CD4-positive, alpha-beta T cell treated with Interleukin-21 for 1 hour (primary cell): ENCODE data around the gene GARS1.

Experiments used
- DNase-seq: peaks from one replicate; pipeline ENCODE4 v3.0.0-alpha.2; 2020

GARS1 gene

DNA sequence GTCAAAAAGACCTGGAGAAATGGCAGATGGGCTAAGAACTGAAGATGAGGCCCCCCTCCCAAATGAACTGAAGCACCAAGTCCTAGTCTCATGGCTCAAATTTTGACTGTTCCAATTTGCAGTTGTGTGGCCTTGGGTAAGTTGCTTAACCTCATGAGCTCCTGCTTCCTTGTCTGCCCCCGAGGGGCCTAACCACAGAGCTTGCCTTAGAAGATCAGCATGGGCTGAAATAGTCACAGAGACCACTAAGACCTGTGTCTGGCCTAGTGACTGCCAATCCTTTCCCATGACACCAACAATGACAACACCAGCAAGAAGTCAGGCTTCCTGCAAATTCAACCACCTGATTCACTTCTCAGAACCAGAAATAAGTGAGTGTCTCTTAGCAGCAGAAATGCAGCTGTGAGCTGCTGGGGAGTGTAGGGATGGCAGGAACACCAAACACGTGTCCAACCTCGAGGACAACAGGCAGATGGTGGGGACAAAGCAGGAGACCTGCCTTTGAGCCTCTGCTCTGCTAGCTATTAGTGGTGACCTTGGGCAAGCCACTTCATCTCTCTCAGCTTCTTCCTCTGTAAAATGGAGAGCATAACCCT, 63.9 kb downstream of the GARS1 start:
- DNase-seq: no peak

DNA sequence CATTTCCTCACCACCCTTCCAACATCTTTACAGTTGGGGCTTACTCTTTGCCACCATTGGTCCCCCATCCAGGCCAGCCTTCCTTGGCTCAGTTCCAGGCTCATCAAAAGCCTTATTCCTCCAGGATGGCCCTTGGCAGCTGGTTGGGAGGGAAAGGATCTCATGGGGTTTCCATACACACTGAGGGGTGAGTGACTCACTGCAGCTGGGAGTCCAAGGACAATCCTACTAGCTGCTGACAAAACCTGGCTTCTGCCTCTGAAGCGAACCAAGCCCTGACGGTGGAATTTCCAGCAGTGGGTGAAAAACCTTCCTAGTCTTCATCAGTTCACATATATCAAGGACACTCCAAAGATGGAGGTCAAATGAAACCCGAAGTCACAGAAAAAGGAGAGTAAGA, 64.6 kb downstream of the GARS1 start:
- no peak for DNase-seq

- DNase-seq: no peak
These were observed 65.9 kb downstream of the GARS1 start for GRCh38 chr7:30660331-30661255.

- no peak for DNase-seq
These were observed 67.2 kb downstream of the GARS1 start for GRCh38 chr7:30661926-30662325.

- DNase-seq: no peak
These were observed 67.8 kb downstream of the GARS1 start for GRCh38 chr7:30662431-30662939.

DNA sequence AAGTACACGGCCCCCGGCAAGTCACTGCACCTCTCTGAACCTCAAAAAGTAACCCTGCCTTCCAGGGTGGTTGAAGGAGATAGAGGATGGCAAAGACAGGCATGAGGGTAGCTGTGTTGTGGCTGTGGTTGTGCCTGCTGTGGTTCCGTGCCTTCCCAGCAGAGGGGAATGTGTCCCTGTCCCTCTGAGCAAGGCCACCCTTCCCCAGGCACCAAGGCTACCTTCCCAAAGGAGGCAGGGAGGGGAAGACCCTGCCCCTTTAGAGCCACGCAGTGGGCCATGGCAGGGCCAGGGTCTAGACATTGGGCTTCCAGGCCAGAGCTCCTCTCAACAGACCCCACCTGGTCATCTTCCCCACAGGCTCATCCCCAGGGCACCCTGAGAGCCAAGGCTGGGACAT, 68.7 kb downstream of the GARS1 start:
- DNase-seq: no peak

- DNase-seq: no peak
These were observed 69.7 kb downstream of the GARS1 start for GRCh38 chr7:30664184-30664885.

- DNase-seq: no peak
These were observed 70.4 kb downstream of the GARS1 start for GRCh38 chr7:30665043-30665442.

DNA sequence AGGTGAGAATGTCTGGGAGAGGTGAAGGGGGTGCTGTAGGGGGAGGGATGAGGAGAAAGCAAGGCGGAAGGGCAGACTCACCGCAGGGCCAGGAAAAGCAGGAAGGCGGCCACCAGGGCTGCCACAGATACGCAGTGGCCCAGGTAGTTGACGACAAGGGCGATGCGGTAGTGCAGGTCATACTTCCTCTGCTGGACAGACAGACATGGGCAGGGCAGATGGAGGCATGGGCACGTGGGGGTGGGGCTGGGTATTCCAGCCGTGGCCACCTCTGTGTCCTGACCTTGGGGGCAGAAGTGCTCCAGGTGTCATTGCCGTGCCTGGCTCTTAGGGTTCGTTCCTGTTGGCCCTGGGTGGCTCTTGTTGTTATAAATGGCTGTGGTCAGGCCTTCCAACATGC, 70.8 kb downstream of the GARS1 start:
- DNase-seq: no peak

DNA sequence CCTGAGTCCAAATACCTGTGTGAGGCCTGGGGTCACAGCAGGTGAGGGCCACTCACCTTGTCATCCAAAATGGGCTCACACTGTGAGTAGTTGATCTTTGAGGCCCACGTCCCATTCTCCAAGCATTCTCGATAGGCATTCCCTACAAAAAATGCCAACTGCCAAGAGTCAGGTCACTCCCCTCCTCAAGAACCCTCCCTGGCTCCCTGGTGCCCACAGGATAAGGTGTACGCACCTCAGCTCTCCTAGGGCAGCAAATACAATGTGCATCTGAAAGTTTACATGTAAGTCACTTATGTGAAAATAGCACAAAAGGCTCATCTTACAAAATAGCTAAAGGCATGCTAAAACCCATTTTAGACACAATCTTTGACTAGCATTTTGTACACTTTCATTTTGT, 72.5 kb downstream of the GARS1 start:
- no peak for DNase-seq

DNA sequence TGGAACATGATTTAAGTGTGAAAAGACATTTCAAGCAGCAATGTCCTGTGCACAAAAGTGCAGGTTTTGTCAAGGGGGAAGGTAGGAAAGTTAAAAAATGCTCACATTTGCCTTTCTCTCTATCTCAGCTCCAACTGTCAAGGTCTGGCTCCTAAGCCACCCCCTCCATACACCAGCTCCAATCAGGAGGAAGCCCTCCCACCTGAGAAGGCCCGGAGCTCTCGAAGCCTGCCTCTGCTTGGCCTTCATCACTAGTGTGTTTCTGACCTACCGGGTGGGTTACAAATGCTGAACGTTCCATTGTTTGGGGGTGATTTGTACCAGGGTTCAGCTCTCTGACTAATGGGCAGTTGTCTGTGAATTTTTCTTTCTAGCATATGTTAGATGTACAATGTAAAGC, 73.4 kb downstream of the GARS1 start:
- DNase-seq: no peak

- no peak for DNase-seq
These were observed 77.3 kb downstream of the GARS1 start for GRCh38 chr7:30671793-30672465.

- DNase-seq: no peak
These were observed 79.7 kb downstream of the GARS1 start for GRCh38 chr7:30674420-30674819.

- DNase-seq: no peak
These were observed 80.2 kb downstream of the GARS1 start for GRCh38 chr7:30674876-30675275.

GRCh38 chr7:30678805-30679204, 84.1 kb downstream of the GARS1 start:
- no peak for DNase-seq

DNA sequence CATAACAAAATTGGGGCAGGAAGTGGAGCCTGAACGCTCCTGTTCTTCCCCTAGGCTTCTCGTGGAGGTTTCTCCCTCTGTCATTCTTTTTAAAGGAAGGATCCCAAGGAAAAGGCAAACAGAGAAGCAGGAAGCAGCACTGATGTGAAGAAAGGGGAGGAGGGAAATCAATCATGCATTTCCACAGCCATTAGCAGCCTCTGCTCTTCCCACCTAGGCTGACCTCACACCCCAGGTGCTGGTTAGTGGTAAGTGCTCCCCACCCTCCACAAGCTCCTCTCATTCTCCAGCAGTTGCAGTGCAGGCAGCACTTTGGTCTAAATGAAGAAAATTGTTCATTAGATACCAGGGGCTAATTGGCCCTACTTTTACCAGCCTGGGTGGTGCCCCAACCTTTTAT, 85.0 kb downstream of the GARS1 start:
- no peak for DNase-seq

DNA sequence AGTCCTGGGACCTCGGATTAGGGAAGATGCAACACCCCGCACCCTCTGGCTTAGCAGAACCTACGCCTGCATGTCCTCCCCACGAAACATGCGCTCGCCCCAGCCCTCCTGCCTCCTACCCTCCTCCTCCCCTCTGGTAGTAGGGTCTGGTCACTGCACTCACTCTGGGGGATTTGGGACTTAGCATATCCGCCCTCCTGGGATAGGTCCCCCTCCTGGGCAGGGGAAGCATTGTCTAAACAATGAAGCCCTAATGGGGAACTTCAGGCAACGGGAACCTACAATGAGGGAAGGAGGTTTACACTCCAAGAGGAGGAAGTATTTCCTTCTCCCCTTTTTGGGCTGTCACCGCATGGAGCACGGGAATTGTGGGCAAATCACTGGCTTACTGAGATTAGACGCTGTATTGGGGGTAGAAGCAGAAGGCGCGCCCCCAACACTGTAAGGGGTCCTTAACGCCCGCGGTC, 86.7 kb downstream of the GARS1 start:
- DNase-seq: no peak

DNA sequence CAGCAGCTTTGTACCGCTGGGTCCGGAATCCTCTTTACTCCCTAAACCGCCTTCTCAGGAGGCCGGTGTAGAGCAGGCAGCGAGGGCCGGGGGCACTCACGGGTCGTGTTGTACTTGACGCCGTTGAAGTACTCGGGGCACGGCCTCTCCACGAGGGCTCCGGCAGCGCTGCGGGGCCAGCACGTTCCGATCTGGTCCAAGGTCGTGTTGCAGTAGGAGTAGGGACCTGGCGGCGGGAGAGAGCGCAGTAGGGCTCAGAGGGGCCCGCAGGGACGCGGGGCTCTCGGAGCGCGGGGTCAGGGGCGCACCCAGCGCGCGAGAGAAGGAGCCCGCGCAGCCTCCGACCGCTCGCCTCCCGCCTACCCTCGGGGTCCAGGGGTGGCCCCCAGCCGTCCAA, 87.1 kb downstream of the GARS1 start:
- no peak for DNase-seq

DNA sequence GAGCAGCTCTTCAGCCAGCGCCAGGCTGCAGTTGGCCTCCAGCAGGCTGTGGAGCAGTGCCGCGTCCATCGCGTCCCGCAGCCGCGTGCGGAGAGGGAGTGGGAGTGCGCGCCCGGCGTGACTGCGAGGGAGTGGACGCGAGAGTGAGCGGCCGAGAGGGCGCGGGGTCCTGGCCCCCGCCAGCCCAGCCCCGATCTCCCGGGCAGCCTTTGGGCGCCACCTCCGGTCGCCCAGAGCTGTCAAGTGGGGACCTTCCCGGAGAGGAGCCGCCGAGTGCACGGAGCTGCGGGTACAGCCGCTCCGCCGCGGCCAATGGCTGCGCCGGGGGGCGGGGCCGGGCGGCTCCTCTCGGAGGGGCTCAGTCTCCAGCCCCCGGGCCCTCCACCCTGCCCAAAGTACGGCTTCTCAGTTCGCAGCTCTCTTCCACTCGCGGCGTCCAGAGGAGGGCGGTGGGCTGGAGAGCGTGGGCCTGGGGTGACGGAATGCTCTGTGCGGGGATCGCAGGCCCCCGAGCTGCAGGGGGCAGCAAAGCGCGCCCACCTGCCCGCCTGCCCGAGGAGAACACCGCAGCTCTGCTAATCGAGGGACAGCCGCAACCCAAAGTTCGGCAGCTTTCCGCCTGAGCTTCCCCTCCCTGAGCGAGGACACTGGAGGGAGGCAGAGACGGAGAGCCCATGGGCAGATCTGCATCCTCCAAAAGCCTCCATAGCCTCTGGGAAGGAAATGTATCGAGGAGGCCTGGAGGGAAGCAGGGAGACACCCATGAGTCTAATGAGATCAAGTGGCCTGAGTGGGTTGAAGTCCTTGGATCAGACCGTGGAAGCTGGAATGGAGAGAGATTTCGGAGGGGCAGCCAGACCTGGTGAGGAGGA, 87.8 kb downstream of the GARS1 start, which contains the start of gene CRHR2:
CRHR2 (minus strand) TSS at position 245 of the 872 bp plus-strand sequence; CDS start at position 69, 176 bp downstream.
- DNase-seq: peak; percentile 25

- no peak for DNase-seq
These were observed 88.6 kb downstream of the GARS1 start for GRCh38 chr7:30683306-30683705.
